Hypothalamus (tissue), 51 donors: ENCODE data around the gene KLHL15.
"Not testable (repeated sequence)": the region's sequence is repeated elsewhere in the genome, so short reads cannot be mapped to it uniquely, and the experiment has no call there.

ENCODE experiments used
- DNase-seq, 51 donors: peaks; one replicate each; lab custom pipeline; 2025; lab: John Stamatoyannopoulos, UW

KLHL15 gene

GRCh38 chrX:24018809-24019208, 8.2 kb downstream of the KLHL15 start:
- DNase-seq, result no peak

DNA sequence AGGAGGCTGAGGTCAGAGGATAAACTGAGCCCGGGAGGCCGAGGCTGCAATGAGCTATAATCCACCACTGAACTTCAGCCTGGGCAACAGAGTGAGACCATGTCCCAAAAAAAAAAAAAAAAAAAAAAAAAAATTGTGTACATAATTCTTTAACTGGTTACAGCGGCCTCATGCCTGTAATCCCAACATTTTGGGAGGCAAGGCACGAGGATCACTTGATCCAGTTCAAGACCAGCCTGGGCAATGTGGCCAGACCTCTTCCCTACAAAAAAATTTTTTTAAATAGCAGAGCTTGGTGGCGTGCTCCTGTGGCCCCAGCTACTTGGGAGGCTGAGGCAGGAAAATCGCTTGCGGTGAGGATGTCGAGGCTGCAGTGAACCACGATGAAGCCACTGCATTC, 9.3 kb downstream of the KLHL15 start:
- no peak for DNase-seq

- DNase-seq, result peak in 8 of 51 donors; percentile 0 to 7 (median 2)
These were observed 12.5 kb downstream of the KLHL15 start for GRCh38 chrX:24014388-24015018.

DNA sequence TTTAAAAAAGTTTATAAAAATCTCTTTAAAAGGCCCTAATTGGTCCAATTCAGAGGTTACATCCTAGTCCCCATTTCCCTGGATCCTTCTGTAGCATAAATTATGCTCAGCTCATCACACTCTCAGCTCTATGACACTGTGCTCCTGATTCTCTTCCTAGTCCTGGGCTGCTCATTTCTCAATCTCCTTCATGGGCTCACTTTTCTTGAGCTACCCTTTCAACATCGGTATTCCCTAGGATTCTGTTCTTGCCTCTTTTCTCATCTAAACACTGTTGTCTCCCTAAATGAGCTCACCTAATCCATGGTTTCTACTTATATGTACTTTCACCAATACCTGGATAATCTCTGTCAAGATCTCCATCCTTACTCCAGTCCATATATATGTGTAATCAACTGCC, 14.7 kb downstream of the KLHL15 start:
- DNase-seq, result no peak

DNA sequence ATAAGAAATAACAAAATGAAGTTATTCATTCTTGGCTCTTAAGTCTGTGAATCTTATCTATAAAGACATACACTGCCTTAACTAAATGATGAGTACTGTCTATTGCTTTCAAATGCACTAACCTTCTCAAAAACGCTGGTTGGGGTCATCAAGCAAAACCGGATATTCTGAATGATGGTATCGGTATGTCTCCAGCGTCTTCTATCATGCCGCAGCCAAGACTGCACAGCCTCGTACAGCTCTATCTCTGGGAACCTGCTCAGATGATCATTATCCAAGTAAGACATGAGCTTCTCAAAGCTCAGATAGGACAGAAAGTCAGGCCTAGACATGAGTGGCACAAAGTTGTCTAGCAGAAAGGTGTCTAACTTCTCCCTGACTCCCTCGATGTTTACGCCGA, 21.1 kb downstream of the KLHL15 start:
- DNase-seq, result no peak

DNA sequence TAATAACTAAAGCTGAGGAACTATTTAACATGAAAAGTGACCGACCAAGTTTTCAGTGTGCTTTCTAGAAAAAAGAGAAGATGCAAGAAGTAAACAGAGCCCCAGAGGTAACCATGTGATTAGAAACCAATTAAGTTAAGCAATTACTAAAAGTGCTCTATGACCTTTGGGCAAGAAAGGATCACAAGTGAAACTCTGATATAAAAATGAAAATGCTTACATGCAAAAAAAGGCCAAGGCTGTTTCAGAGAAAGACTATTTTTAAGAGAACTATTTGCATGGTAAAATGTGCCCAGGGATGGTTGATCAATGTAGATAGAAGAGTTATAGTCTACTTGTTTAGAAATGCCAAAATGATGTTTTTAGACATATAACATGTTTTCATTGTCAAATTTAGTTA, 22.0 kb downstream of the KLHL15 start:
- DNase-seq, result no peak

DNA sequence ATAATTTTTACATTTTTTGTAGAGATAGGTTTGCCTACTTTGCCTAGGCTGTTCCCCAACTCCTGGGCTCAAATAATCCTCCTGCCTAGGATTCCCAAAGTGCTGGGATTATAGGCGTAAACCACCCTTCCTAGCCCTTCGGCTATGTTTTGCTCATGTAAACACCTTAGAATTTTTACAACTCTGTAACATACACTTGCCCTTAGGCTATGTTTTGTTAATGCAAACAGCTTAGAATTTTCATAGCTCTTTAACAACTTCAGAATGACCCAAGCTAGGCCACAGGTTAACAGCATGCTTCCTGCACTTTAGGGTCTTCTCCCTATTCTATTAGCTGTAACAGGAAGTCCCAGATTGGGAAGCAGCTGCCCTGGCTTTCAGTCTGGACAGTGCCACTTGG, 24.2 kb downstream of the KLHL15 start:
- no peak for DNase-seq

DNA sequence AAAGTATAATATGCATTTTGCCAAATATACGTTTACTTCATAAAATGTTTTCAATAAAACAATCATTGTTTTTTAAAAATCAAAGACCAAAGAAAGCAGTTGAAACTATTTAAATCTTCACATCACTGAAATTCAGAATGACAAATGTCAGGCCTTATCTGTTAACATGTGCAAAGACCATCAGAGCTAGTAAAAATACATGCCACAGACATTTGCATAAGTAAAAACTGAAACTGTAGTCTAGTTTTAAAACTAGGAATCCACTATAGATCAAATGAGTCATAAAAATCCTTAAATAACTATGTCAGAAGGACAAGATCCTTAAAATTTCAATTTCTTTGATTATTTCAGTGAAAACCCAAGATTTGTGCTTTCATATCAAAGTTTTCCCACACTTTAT, 24.8 kb downstream of the KLHL15 start:
- no peak for DNase-seq

- DNase-seq, result no peak
These were observed 27.3 kb downstream of the KLHL15 start for GRCh38 chrX:23999671-24000070.

DNA sequence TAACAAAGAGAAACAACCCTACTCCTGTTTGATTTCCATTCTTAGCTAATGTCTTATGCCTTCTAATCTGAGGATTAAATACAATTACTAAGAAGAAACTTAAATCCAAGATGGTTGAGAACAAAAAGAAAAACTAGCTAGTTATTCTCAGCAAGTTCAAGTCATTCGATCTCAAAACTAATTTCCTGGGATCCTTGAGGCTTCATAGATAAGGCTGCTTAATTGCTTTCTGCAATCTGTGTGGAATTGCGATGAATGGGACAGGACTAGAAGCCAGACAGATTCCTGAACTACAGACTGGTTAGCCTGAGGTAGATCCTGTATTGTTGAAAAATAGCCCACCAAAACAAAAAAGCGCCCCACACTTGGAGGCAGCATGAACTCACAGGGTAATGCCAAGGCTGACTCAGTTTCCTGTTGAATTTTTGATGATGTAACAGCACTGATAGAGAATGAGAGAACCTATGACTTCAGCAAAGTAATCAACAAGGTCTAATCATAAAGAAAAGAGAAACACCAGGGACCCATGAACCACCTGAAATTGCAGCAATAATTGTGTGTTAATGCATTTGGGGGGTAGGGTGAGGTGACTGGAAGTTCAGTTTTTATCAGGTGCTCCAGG, 33.9 kb downstream of the KLHL15 start:
- DNase-seq, result no peak

- DNase-seq, result no peak
These were observed 34.6 kb downstream of the KLHL15 start for GRCh38 chrX:23992431-23992830.

- DNase-seq, result no peak
These were observed 36.5 kb downstream of the KLHL15 start for GRCh38 chrX:23990455-23990854.

DNA sequence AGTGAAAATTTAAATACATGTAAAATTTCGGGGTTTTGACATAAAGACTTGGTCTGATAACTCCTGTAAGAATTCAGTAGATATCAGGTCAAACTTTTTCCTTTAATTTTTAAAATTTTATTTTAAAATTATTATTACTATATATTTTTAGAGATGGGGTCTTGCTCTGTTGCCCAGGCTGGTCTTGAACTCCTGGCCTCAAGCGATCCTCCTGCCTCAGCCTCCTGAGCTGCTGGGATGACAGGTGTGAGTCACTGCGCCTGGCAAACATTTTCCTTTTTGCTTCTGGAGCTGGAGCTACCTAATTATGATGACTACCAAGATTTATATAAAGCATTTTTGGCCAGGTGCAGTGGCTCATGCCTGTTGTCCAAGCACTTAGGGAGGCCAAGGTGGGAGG, 37.3 kb downstream of the KLHL15 start:
- DNase-seq, result no peak

DNA sequence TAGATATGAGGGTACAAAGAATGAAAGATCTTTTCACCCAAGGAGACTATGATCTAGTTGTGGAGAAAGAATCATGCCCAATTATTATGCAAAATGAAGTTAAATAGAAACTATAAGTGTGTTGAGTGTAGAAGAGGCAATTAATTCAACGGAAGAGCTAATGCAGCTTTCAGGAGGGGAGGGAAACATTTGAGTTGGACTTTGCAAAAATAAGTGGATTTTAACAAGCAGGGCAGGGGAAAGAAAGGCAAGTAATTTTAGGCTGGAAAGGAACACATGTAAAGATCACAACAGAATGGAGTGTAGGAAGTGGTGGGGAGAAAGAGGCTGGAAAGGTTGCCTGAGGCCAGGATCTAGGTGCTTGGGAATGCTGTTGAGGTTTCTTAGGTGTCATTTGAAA, 44.1 kb downstream of the KLHL15 start:
- DNase-seq, result no peak

DNA sequence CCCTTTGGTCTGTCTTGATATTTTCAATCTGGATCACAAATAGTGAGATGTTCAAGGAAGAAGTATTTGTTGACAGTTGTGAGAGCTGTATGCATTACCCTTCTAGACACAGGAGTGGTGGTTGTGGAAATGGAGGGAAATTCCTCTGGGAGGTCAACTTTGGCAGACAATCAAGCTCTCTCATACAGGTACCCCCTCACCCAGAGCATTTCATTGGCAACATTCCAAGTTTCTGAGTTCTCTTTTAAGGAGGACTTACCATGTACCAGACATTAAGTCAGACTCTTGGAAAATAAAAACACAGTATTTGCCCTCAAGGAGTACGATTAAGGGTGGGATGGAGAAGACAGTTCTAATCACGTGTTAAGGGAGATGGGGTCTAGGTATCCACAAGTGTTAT, 45.3 kb downstream of the KLHL15 start:
- DNase-seq, result no peak

- DNase-seq, result no peak
These were observed 45.8 kb downstream of the KLHL15 start for GRCh38 chrX:23981222-23981621.

GRCh38 chrX:23980011-23980441, 47.0 kb downstream of the KLHL15 start:
- DNase-seq, result no peak

DNA sequence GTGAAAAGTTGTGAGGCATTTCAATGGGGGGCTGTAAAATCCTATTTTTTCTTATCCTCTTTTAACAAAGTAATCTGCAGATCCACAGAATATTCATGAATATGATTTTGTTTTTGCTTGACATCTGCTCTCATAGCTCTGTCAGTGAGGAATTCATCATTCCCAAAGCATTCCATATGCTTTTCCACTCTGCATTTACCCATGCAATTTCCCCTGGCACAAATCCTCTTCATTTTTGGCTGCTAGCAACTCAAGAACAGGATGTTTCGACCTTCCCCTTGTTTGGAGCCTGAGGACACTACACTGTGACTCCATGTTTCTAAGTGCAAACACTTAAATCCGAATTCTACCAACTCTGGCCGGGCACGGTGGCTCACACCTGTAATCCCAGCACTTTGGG, 48.5 kb downstream of the KLHL15 start:
- DNase-seq, result no peak

GRCh38 chrX:23965630-23966029, 61.4 kb downstream of the KLHL15 start:
- not testable (repeated sequence) for DNase-seq

GRCh38 chrX:23964191-23964590, 62.8 kb downstream of the KLHL15 start:
- DNase-seq, result no peak

GRCh38 chrX:23959781-23960180, 67.2 kb downstream of the KLHL15 start:
- DNase-seq, result no peak

DNA sequence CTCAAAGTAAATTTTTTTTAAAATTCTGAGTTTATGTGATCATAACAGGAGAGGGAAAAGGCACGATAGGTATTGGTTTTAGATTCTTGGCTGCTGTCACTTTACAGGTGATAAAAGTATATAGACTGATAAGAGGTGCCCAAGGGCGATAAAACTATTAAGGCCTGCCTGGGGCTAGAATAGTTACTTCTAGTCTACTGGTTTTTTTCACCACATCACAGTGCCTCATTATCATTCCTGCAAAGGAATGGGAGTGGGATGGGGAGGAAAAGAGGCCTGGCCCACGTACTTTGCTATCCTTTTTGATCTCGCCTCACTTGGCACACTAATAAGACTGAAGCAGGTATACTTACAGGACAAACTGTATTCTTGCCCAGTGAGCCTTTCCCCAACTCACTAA, 72.6 kb downstream of the KLHL15 start:
- DNase-seq, result no peak

DNA sequence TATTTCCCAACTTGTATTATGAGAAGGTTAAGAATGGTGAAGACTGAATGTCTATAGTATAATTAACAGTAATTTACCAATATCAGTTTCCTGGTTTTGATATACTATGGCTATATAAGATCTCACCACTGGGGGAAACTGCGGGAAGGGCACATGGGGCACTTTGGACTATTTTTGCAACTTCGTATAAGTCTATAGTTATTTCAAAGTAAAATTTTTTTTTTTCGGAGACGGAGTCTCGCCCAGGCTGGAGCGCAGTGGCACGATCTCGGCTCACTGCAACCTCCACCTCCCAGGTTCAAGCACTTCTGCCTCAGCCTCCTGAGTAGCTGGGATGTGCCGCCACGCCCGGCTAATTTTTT, 73.1 kb downstream of the KLHL15 start:
- no peak for DNase-seq
